OCI-LY7 (cell line): ENCODE measurements around the gene ZNRF4. TPM values are rescaled to one million over a fixed set of nuclear protein-coding genes. Genes with fewer than 3 reads are reported as not detected.

Experiments used
- BruUV-seq: library from RNA; stranded (reverse); fragments of 400-500 nt; replicated peaks from 2 replicates; lab custom pipeline; 2021; lab: Mats Ljungman, UMichigan
- CTCF ChIA-PET: fragments of 300-600 bp; sonication (Branson Sonifier 250); formaldehyde crosslinking; loops from one replicate; lab custom pipeline; 2022; ENCODE audit warnings: antibody characterized with exemption; ENCODE audit not compliant: unreplicated experiment; lab: Charles Lee
- POLR2A ChIA-PET: fragments of 300-600 bp; sonication (Branson Sonifier 250); formaldehyde crosslinking; loops from one replicate; lab custom pipeline; 2022; ENCODE audit warnings: antibody characterized with exemption; lab: Charles Lee
- DNase-seq: peaks from one replicate; pipeline ENCODE4 v3.0.0-alpha.2; 2015; ENCODE audit warnings: low spot score
- H2AFZ ChIP-seq: fragments of 200-600 bp; sonication (generic), shearing (Covaris generic); 2 replicates; pipeline ENCODE4 v1.6.1; 2014; ENCODE audit warnings: mild to moderate bottlenecking, antibody characterized with exemption, low read length, moderate library complexity
- H3K27ac ChIP-seq: fragments of 200-600 bp; sonication (generic); 2 replicates; pipeline ENCODE4 v1.5.1; 2014; ENCODE audit warnings: mixed run types, low read depth, mild to moderate bottlenecking, moderate library complexity, low read length, inconsistent platforms; ENCODE audit not compliant: poor library complexity, severe bottlenecking
- H3K36me3 ChIP-seq: fragments of 200-600 bp; sonication (generic); 2 replicates; pipeline ENCODE4 v1.6.1; 2014; ENCODE audit warnings: mild to moderate bottlenecking, antibody characterized with exemption, low read length, moderate library complexity, mixed read lengths; ENCODE audit not compliant: insufficient read depth
- H3K4me1 ChIP-seq: fragments of 200-600 bp; sonication (generic); 2 replicates; pipeline ENCODE4 v1.5.1; 2014; ENCODE audit warnings: mild to moderate bottlenecking, low read length; ENCODE audit not compliant: insufficient read depth, poor library complexity, severe bottlenecking
- H3K4me2 ChIP-seq: fragments of 200-600 bp; sonication (generic); 2 replicates; pipeline ENCODE4 v1.6.1; 2014; ENCODE audit warnings: mild to moderate bottlenecking, low read length
- H3K4me3 ChIP-seq: fragments of 200-600 bp; sonication (generic); 2 replicates; pipeline ENCODE4 v1.5.1; 2014; ENCODE audit warnings: mild to moderate bottlenecking, low read depth, low read length; ENCODE audit not compliant: poor library complexity, severe bottlenecking
- H3K79me2 ChIP-seq: fragments of 200-600 bp; sonication (generic); 2 replicates; pipeline ENCODE4 v1.6.1; 2016; ENCODE audit warnings: low read depth, mild to moderate bottlenecking, low read length, moderate library complexity, mixed read lengths; ENCODE audit not compliant: insufficient read depth
- H3K9me2 ChIP-seq: fragments of 200-600 bp; sonication (generic); 2 replicates; pipeline ENCODE4 v1.6.1; 2016; ENCODE audit warnings: mild to moderate bottlenecking, low read length, mixed read lengths; ENCODE audit not compliant: insufficient read depth
- H3K9me3 ChIP-seq: fragments of 200-600 bp; sonication (generic); 2 replicates; pipeline ENCODE4 v1.6.1; 2014; ENCODE audit warnings: mild to moderate bottlenecking, mixed run types, low read length, mixed read lengths
- H4K20me1 ChIP-seq: fragments of 200-600 bp; sonication (generic); 2 replicates; pipeline ENCODE4 v1.6.1; 2014; ENCODE audit warnings: mild to moderate bottlenecking, antibody characterized with exemption, low read length, moderate library complexity, mixed read lengths; ENCODE audit not compliant: insufficient read depth
- CTCF ChIP-seq: fragments of 200-600 bp; sonication (generic); conservative IDR thresholded peaks from 2 replicates; pipeline ENCODE4 v1.5.1; 2014; ENCODE audit warnings: mild to moderate bottlenecking, antibody characterized with exemption, low read length, moderate library complexity, mixed read lengths
- EZH2phosphoT487 ChIP-seq: fragments of 200-600 bp; sonication (generic); IDR thresholded peaks from 2 replicates; pipeline ENCODE4 v1.6.1; 2018; ENCODE audit warnings: low read depth, borderline replicate concordance, mild to moderate bottlenecking, mixed run types, antibody characterized with exemption, low read length, moderate library complexity, mixed read lengths
- intact Hi-C: fragments of 100-400 bp; cut with micrococcal nuclease; formaldehyde crosslinking; loops from one replicate; pipeline ENCODE4 v1.10.0; 2022; ENCODE audit not compliant: unreplicated experiment
- total RNA-seq, 2 experiments: library from RNA; depleted of rRNA in 1 of 2; stranded (reverse); fragments of >200 nt in 1 of 2; shearing (Covaris generic) in 1 of 2; gene quantifications; 2 replicates each; pipeline ENCODE4 v1.2.3, GENCODE V29; 2014 to 2022

ZNRF4 gene
- total RNA-seq, 2 experiments from 2014 or later: not detected

GRCh38 chr19:5407356-5407755, 47.9 kb upstream of the ZNRF4 start:
- BruUV-seq: no TSS peak

GRCh38 chr19:5417495-5418436, 37.5 kb upstream of the ZNRF4 start:
- Histone ChIP-seq H3K4me3 (no peak overlapping the region), H2AFZ (no peak overlapping the region), H3K4me1 (no peaks in the 10 kb centered on the region), H4K20me1 (no peaks in the 10 kb centered on the region), H3K9me2 (no peaks in the 10 kb centered on the region), H3K36me3 (no peaks in the 10 kb centered on the region), H3K9me3 (no peaks in the 10 kb centered on the region), H3K79me2 (no peaks in the 10 kb centered on the region), H3K4me2 (no peak overlapping the region), H3K27ac (no peak overlapping the region)
- intact Hi-C loops: no loop called here
- DNase-seq: no peak
- BruUV-seq: no TSS peak
- ChIA-PET CTCF (no interaction called here), POLR2A (no interaction called here)
- TF ChIP-seq CTCF (no peak), EZH2phosphoT487 (no peak)

More at GRCh38 chr19:5407356-5407755, 47.9 kb upstream of the ZNRF4 start:
- Histone ChIP-seq H3K27ac (no peak overlapping the region), H3K4me1 (no peaks in the 10 kb centered on the region), H3K36me3 (no peaks in the 10 kb centered on the region), H3K4me2 (no peak overlapping the region), H3K4me3 (no peak overlapping the region), H3K79me2 (no peaks in the 10 kb centered on the region), H2AFZ (no peak overlapping the region), H3K9me2 (no peaks in the 10 kb centered on the region), H4K20me1 (no peaks in the 10 kb centered on the region), H3K9me3 (no peaks in the 10 kb centered on the region)
- peak; percentile 29 for DNase-seq
- intact Hi-C loops: no loop called here
- POLR2A ChIA-PET: no interaction called here
- no peak for TF ChIP-seq EZH2phosphoT487
- TF ChIP-seq CTCF: no peak
- CTCF ChIA-PET: no interaction called here

- ChIA-PET POLR2A (no interaction called here), CTCF (no interaction called here)
- Histone ChIP-seq H3K27ac (no peak overlapping the region), H3K36me3 (no peaks in the 10 kb centered on the region), H3K4me2 (no peak overlapping the region), H3K4me3 (no peak overlapping the region), H3K79me2 (no peaks in the 10 kb centered on the region), H3K9me3 (no peaks in the 10 kb centered on the region), H2AFZ (no peak overlapping the region), H3K4me1 (no peaks in the 10 kb centered on the region), H4K20me1 (no peaks in the 10 kb centered on the region), H3K9me2 (no peaks in the 10 kb centered on the region)
- no TSS peak for BruUV-seq
- intact Hi-C loops: no loop called here
- no peak for DNase-seq
- TF ChIP-seq EZH2phosphoT487 (no peak), CTCF (no peak)
Observed at GRCh38 chr19:5418677-5419076, 36.5 kb upstream of the ZNRF4 start.
